ENCODE results near the gene TM7SF2. TPM values are rescaled to one million over a fixed set of nuclear protein-coding genes. Genes with fewer than 3 reads are reported as not detected.
A peak's percentile ranks its signal among the peaks of the same experiment; 100 is the strongest.

The TM7SF2 gene
- 10 to 100 TPM; 42.0 to 49.6 TPM for total RNA-seq
- 36.4 TPM for polyA plus RNA-seq (ENCODE audit: insufficient read depth, low read depth, low replicate concordance)
- long read RNA-seq, donor 1, transcript TM7SF2-201 (10 exons, 1,722 nt), result major isoform, 210 of 437 reads
- long read RNA-seq, donor 1, transcript TM7SF2-226 (2 exons, 493 nt), result minor isoform, 8 of 437 reads
- long read RNA-seq, donor 1, partial matches to known transcripts, result 160 of 437 reads
- long read RNA-seq, donor 1, other reads (novel, unspliced or antisense), result 46 of 437 reads
- long read RNA-seq, donor 2, transcript TM7SF2-201 (10 exons, 1,722 nt), result major isoform, 161 of 288 reads
- long read RNA-seq, donor 2, partial matches to known transcripts, result 91 of 288 reads
- long read RNA-seq, donor 2, other reads (novel, unspliced or antisense), result 31 of 288 reads

- peak within 1 kb of the TSS in 1 of 2 donors; percentile 21 for H3K27ac ChIP-seq
- no peaks in the 10 kb centered on the region for H3K9me3 ChIP-seq
- H3K27me3 ChIP-seq, result no peaks in the 10 kb centered on the region
- WGBS, 2 donors, result 2 to 7% methylated on average over 25 to 51 of the region's 64 CpGs
- intact Hi-C loops (cut with DNase I; ENCODE audit: low total_unique reads), result loop anchor here (10.0 kb wide), 1 partner anchor 97 kb away; the partner anchor contains the start of gene ARL2
- TF ChIP-seq, protein P1, sequence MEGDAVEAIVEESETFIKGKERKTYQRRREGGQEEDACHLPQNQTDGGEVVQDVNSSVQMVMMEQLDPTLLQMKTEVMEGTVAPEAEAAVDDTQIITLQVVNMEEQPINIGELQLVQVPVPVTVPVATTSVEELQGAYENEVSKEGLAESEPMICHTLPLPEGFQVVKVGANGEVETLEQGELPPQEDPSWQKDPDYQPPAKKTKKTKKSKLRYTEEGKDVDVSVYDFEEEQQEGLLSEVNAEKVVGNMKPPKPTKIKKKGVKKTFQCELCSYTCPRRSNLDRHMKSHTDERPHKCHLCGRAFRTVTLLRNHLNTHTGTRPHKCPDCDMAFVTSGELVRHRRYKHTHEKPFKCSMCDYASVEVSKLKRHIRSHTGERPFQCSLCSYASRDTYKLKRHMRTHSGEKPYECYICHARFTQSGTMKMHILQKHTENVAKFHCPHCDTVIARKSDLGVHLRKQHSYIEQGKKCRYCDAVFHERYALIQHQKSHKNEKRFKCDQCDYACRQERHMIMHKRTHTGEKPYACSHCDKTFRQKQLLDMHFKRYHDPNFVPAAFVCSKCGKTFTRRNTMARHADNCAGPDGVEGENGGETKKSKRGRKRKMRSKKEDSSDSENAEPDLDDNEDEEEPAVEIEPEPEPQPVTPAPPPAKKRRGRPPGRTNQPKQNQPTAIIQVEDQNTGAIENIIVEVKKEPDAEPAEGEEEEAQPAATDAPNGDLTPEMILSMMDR (IDR thresholded peaks at IDR 0.05), result no peak
- TF ChIP-seq POLR2A (IDR thresholded peaks at IDR 0.05), result peak; percentile 62
- peak; percentile 97 for DNase-seq
- H3K4me1 ChIP-seq, result peaks cover 21% of the 10 kb centered on the region
- H3K4me3 ChIP-seq, result peak within 1 kb of the TSS; percentile 41 to 42
- no peaks in the 10 kb centered on the region for H3K36me3 ChIP-seq (ENCODE audit: low read depth, missing control alignments)
These were observed at the start of gene TM7SF2 for GRCh38 chr11:65111744-65112545. Gene TM7SF2, plus strand, starts transcription at chr11:65111872. Its CDS starts 144 bp downstream, at chr11:65112016.

- no peaks in the 10 kb centered on the region for H3K27me3 ChIP-seq
- no peak overlapping the region for H3K4me3 ChIP-seq
- no peak for DNase-seq
- no peaks in the 10 kb centered on the region for H3K9me3 ChIP-seq
- no peaks in the 10 kb centered on the region for H3K4me1 ChIP-seq
- TF ChIP-seq, protein P1 (IDR thresholded peaks at IDR 0.05), result no peak
- no peak for TF ChIP-seq POLR2A (IDR thresholded peaks at IDR 0.05)
- H3K27ac ChIP-seq, result no peak overlapping the region
- 53% methylated on average over 2 to 3 of the region's 3 CpGs for WGBS, 2 donors
- no peaks in the 10 kb centered on the region for H3K36me3 ChIP-seq (ENCODE audit: low read depth, missing control alignments)
- intact Hi-C loops (cut with DNase I; ENCODE audit: low total_unique reads), result no loop called here
These were observed 48.1 kb upstream of the TM7SF2 start for GRCh38 chr11:65063532-65063931.

DNA sequence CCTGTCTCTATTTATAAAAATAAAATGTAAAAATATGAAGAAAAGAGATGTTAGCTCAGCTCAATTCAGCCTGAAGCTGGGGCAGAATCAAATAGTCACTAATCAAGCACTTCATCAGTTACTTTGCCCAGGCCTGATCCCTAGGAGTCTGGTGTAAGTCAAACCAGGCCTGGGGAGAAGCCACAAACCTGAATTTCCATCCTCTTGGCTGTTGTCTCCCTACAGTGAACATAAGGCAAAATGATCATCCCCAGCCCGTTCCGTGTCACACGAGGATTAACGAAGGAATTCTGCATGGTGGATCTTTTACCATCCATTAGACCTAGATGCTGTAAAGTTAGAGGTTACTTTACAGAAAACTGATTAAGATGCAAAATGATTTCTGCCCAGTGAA is 46.8 kb upstream of the TM7SF2 start:
- no peaks in the 10 kb centered on the region for H3K36me3 ChIP-seq (ENCODE audit: low read depth, missing control alignments)
- no peak overlapping the region for H3K4me3 ChIP-seq
- TF ChIP-seq, protein P1 (IDR thresholded peaks at IDR 0.05), result no peak
- TF ChIP-seq POLR2A (IDR thresholded peaks at IDR 0.05), result no peak
- DNase-seq, result no peak
- no peaks in the 10 kb centered on the region for H3K4me1 ChIP-seq
- intact Hi-C loops (cut with DNase I; ENCODE audit: low total_unique reads), result no loop called here
- no peaks in the 10 kb centered on the region for H3K27me3 ChIP-seq
- 89 to 91% methylated on average over 4 of the region's 4 CpGs for WGBS, 2 donors
- H3K9me3 ChIP-seq, result no peaks in the 10 kb centered on the region
- H3K27ac ChIP-seq, result no peak overlapping the region

GRCh38 chr11:65065851-65066250 is 45.8 kb upstream of the TM7SF2 start:
- intact Hi-C loops (cut with DNase I; ENCODE audit: low total_unique reads), result no loop called here
- Histone ChIP-seq H3K4me3 (no peak overlapping the region), H3K4me1 (no peaks in the 10 kb centered on the region), H3K27me3 (no peaks in the 10 kb centered on the region), H3K36me3 (ENCODE audit: low read depth, missing control alignments) (no peaks in the 10 kb centered on the region), H3K27ac (no peak overlapping the region), H3K9me3 (no peaks in the 10 kb centered on the region)
- no peak for TF ChIP-seq POLR2A (IDR thresholded peaks at IDR 0.05)
- TF ChIP-seq, protein P1 (IDR thresholded peaks at IDR 0.05), result no peak
- DNase-seq, result no peak
- WGBS, 2 donors, result 70 to 78% methylated on average over 7 of the region's 7 CpGs
